ENCODE results near the gene PRR23B. TPM values are rescaled to one million over a fixed set of nuclear protein-coding genes. Genes with fewer than 3 reads are reported as not detected.

PRR23B gene
- not detected in 2 replicates for total RNA-seq

DNA sequence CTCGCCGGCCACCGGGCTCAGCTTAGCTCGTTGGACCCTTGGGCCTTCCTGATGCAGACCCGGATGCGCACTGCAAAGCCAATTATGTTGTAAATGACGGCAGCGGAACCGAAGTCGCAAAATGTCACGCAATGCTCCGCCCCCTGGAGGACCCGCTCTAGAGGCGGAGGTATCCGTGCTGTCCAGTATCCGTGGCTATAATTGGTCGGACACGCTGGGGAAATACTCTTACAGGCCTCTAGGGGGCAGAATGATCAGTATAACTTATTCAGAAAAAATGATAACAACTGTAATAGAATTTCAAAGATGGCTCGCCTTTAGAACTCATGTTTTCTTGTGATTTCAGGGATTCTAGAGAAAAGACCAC is at the start of gene PRR23B:
Gene PRR23B, minus strand, starts transcription at position 59 of the 367 bp plus-strand sequence. CDS start 265 bp downstream, outside the sequence.

DNA sequence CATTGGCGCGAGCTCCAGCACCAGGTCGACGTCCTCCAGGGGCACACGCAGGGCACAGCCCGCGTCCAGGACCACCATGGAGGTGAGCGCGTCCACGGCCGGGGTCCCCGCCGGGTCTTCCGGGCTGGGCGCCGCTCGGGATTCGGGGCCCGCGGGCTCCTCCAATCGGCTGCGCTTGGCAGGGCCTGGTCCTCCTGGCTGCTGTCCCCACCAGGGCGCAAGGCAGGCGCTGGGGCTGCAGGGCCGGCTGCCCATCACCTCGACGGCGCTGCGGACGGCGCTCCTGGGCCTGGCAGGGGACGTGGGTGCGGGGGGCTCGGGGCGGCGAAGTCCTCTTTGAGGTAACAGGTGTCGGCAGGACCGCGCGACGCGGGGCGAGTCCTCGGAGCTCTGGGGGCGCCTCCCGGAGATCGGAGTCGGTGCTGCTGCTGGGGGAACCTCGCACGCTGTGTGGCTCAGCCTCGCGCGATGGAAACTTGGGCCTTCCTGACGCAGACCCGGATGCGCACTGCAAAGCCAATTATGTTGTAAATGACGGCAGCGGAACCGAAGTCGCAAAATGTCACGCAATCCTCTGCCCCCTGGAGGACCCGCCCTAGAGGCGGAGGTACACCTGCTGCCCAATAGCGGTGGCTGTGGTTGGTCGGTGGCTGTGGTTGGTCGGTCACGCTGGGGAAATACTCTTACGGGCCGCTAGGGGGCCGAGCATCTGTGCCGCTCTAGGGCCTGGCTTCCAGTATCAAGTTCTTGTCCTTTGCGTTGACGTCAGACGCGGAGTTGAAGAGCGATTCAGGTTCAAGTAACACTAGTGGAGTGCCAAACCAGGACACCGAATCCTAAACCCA is 23.9 kb upstream of the PRR23B start, which contains the start of gene PRR23C:
Gene PRR23C, minus strand, starts transcription at position 527 of the 845 bp plus-strand sequence. Its CDS starts 272 bp downstream, at position 255.

DNA sequence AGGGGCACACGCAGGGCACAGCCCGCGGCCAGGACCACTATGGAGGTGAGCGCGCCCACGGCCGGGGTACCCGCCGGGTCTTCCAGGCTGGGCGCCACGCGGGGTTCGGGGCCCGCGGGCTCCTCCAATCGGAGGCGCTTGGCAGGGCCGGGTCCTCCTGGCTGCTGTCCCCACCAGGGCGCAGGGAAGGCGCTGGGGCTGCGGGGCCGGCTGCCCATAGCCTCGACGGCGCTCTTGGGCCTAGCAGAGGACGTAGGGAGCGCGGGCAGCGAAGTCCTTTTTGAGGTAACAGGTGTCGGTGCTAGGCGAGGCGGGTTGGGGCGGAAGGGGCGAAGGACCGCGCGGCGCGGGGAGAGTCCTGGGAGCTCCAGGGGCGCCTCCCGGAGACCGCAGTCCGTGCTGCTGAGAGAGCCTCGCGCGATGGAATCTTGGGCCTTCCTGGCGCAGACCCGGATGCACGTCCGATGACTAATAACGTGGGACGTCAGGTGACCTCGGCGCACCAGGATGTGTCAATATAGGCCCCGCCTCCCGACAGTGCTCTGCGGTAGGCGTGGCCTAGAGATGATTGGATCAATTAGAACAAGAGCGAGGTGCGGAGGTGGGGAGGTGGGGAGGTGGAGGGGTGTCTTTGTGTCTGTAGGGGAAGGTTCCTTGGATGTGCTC is 14.5 kb downstream of the PRR23B start, which contains the start of gene PRR23A:
Gene PRR23A, minus strand, starts transcription at position 218 of the 666 bp plus-strand sequence. Its CDS starts 0 bp downstream, at position 218.

Other genes starting within 250 kb of the PRR23B start
- 11.6 and 12.0 TPM in 2 replicates for gene PIK3CB, start 186.0 kb downstream of the PRR23B start, total RNA-seq
- 0.13 and 0.16 TPM in 2 replicates for gene FOXL2, start 73.8 kb downstream of the PRR23B start, total RNA-seq
- 0.13 TPM in 1 of 2 replicates, not detected in the other for gene FOXL2NB, start 73.7 kb downstream of the PRR23B start, total RNA-seq
- gene PRR23A, start 14.7 kb downstream of the PRR23B start, total RNA-seq, result not detected in 2 replicates
- not detected in 2 replicates for gene PRR23C, start 24.0 kb upstream of the PRR23B start, total RNA-seq